ENCODE data around the gene CCDC175.

GRCh38 chr14:59595071-59595470, 18.5 kb upstream of the CCDC175 start:
- TF ChIP-seq, protein P1, sequence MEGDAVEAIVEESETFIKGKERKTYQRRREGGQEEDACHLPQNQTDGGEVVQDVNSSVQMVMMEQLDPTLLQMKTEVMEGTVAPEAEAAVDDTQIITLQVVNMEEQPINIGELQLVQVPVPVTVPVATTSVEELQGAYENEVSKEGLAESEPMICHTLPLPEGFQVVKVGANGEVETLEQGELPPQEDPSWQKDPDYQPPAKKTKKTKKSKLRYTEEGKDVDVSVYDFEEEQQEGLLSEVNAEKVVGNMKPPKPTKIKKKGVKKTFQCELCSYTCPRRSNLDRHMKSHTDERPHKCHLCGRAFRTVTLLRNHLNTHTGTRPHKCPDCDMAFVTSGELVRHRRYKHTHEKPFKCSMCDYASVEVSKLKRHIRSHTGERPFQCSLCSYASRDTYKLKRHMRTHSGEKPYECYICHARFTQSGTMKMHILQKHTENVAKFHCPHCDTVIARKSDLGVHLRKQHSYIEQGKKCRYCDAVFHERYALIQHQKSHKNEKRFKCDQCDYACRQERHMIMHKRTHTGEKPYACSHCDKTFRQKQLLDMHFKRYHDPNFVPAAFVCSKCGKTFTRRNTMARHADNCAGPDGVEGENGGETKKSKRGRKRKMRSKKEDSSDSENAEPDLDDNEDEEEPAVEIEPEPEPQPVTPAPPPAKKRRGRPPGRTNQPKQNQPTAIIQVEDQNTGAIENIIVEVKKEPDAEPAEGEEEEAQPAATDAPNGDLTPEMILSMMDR (IDR thresholded peaks at IDR 0.05): no peak
- no peak for TF ChIP-seq POLR2A (IDR thresholded peaks at IDR 0.05)

Measured in uterus (tissue), 2 donors.